GM12875 (cell line): ENCODE results near the gene DLG1.

ENCODE experiments used
- H3K4me3 ChIP-seq: one replicate; pipeline ENCODE4 v1.5.1; 2011; ENCODE audit warnings: low read depth, low read length, control low read depth
- CTCF ChIP-seq: IDR thresholded peaks from 2 replicates; pipeline ENCODE4 v1.5.1; 2011; ENCODE audit warnings: low read depth, mild to moderate bottlenecking, control low read depth, inconsistent platforms, low read length, moderate library complexity, borderline replicate concordance; ENCODE audit not compliant: insufficient read depth

The DLG1 gene

GRCh38 chr3:197340521-197340871 is 42.1 kb upstream of the DLG1 start:
- no peak for TF ChIP-seq CTCF
- no peak overlapping the region for H3K4me3 ChIP-seq

GRCh38 chr3:197339841-197340520 is 41.6 kb upstream of the DLG1 start:
- no peak overlapping the region for H3K4me3 ChIP-seq
- no peak for TF ChIP-seq CTCF

- TF ChIP-seq CTCF, result no peak
Observed at GRCh38 chr3:197338586-197338985, 40.2 kb upstream of the DLG1 start.

GRCh38 chr3:197337656-197338055 is 39.2 kb upstream of the DLG1 start:
- no peak overlapping the region for H3K4me3 ChIP-seq
- no peak for TF ChIP-seq CTCF

More at GRCh38 chr3:197338586-197338985, 40.2 kb upstream of the DLG1 start:
- H3K4me3 ChIP-seq, result no peak overlapping the region

GRCh38 chr3:197337214-197337613 is 38.8 kb upstream of the DLG1 start:
- no peak overlapping the region for H3K4me3 ChIP-seq
- TF ChIP-seq CTCF, result no peak

- H3K4me3 ChIP-seq, result no peak overlapping the region
- no peak for TF ChIP-seq CTCF
Observed at GRCh38 chr3:197336348-197336747, 37.9 kb upstream of the DLG1 start.

GRCh38 chr3:197335428-197336132 is 37.2 kb upstream of the DLG1 start:
- no peak overlapping the region for H3K4me3 ChIP-seq
- no peak for TF ChIP-seq CTCF
